Stimulated activated naive CD8-positive, alpha-beta T cell treated with anti-CD3 and anti-CD28 coated beads, Interleukin-15, Interleukin-2, amounts not matched to agents 100 ng/mL and 50 ng/mL, for 24 hours (primary cell): Measurements from ENCODE around the gene CACNA1E.

ENCODE experiments used
- H3K27ac Mint-ChIP-seq: one replicate; pipeline ENCODE4 v1.8.0; 2021; ENCODE audit warnings: mild to moderate bottlenecking, mixed read lengths
- H3K27me3 Mint-ChIP-seq: one replicate; pipeline ENCODE4 v1.8.0; 2021; ENCODE audit warnings: mixed read lengths
- H3K36me3 Mint-ChIP-seq: one replicate; pipeline ENCODE4 v1.8.0; 2021; ENCODE audit warnings: low read depth, mixed read lengths
- H3K4me1 Mint-ChIP-seq: one replicate; pipeline ENCODE4 v1.8.0; 2021; ENCODE audit warnings: low read depth, mixed read lengths
- H3K4me3 Mint-ChIP-seq: one replicate; pipeline ENCODE4 v1.8.0; 2021; ENCODE audit warnings: mild to moderate bottlenecking, mixed read lengths
- H3K9me3 Mint-ChIP-seq: one replicate; pipeline ENCODE4 v1.8.0; 2021; ENCODE audit warnings: mixed read lengths

The CACNA1E gene

GRCh38 chr1:181604482-181605249 lies 121.3 kb downstream of the CACNA1E start:
- Mint-ChIP-seq H3K9me3 (no peaks in the 10 kb centered on the region), H3K4me1 (no peaks in the 10 kb centered on the region), H3K36me3 (no peaks in the 10 kb centered on the region), H3K4me3 (no peak overlapping the region), H3K27ac (no peak overlapping the region), H3K27me3 (peaks cover 20% of the 10 kb centered on the region)

DNA sequence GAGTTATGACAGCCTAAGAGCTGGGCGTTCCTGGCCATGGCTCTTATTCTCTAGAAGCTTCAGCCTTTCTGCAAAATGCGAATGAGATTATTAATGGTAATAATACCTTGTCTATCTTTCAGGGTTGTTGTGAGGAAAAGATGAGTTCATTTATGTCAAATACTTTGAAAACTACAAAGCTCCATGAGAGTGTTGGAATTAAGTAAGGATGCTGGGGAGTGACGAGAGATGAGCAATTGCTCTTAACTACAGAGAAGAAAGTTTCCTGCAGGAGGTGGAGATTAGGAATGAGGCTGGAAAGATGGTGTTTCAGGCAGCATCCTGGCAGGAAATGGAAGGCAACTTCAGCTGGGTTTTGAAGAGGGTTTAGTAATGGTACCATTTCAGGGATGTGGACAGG lies 124.2 kb downstream of the CACNA1E start:
- Mint-ChIP-seq H3K9me3 (no peaks in the 10 kb centered on the region), H3K4me3 (no peak overlapping the region), H3K27me3 (peaks cover 8% of the 10 kb centered on the region), H3K36me3 (no peaks in the 10 kb centered on the region), H3K4me1 (no peaks in the 10 kb centered on the region), H3K27ac (no peak overlapping the region)

GRCh38 chr1:181608386-181608785 lies 125.1 kb downstream of the CACNA1E start:
- H3K36me3 Mint-ChIP-seq = no peaks in the 10 kb centered on the region
- no peaks in the 10 kb centered on the region for H3K9me3 Mint-ChIP-seq
- no peak overlapping the region for H3K27ac Mint-ChIP-seq
- H3K27me3 Mint-ChIP-seq = peaks cover 12% of the 10 kb centered on the region
- no peaks in the 10 kb centered on the region for H3K4me1 Mint-ChIP-seq
- no peak overlapping the region for H3K4me3 Mint-ChIP-seq

DNA sequence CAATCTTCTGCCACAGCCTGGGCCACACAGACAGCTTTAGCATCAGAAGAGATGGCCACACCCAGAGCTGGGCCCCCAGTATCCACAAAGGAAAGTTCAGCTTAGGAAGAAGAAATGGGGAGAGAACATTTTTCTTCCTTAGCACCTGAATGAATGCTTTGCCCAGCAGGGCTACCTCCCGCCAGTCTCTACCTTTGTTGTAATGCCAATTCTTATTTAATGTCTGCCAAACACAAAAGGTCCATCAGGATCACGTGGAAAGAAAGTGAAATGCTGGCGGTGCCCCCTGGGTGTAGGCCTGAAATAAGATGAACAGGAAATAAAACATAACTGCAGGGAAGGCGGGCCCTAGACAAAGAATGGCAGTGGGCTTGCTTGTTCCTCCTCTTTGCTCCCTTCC lies 125.6 kb downstream of the CACNA1E start:
- Mint-ChIP-seq H3K9me3 (no peaks in the 10 kb centered on the region), H3K36me3 (no peaks in the 10 kb centered on the region), H3K27me3 (peaks cover 12% of the 10 kb centered on the region), H3K27ac (no peak overlapping the region), H3K4me3 (no peak overlapping the region), H3K4me1 (no peaks in the 10 kb centered on the region)

DNA sequence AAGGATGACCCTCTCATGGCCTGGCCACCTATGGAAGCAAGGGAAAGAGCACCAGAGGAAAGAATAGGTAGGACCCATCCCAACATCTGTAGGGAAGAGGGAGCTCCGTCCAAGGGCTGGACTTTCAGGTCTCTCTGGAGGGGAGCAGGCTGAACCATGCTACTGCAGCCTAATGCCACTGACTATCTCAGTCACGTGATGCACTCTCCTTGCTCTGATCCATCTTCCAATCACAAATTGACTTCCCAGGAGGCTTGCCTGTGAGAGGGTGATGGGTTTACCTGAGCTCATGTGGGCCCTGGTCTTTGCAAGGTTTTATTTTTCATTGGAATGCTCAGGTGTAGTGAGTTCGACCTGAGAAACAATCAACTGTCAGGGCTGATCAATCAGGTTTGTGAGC lies 128.8 kb downstream of the CACNA1E start:
- peaks cover 4% of the 10 kb centered on the region for H3K27me3 Mint-ChIP-seq
- H3K9me3 Mint-ChIP-seq = peaks cover 4% of the 10 kb centered on the region
- no peaks in the 10 kb centered on the region for H3K36me3 Mint-ChIP-seq
- H3K27ac Mint-ChIP-seq = no peak overlapping the region
- no peak overlapping the region for H3K4me3 Mint-ChIP-seq
- H3K4me1 Mint-ChIP-seq = no peaks in the 10 kb centered on the region

GRCh38 chr1:181618559-181618958 lies 135.2 kb downstream of the CACNA1E start:
- no peak overlapping the region for H3K4me3 Mint-ChIP-seq

DNA sequence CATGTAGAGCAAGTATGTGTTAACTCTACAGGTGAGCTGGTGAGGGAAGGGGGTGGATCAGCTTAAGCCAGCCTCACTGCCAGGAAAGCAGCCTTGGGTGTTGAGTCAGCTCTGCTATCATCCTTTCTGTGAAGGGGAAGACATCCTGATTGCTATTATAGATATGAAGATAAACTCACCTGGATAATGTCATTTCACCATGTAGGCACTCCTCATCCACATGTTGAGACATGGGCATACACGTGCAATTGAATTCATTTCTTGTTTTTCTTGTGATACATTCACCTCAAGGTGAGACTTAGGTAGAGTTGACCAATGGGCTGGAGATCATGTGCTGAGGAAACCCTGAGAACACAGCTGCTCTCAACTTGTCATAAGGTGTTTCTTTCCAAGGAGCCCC lies 136.9 kb downstream of the CACNA1E start:
- H3K27me3 Mint-ChIP-seq = peaks cover 3% of the 10 kb centered on the region
- H3K4me1 Mint-ChIP-seq = no peaks in the 10 kb centered on the region
- no peak overlapping the region for H3K4me3 Mint-ChIP-seq
- no peak overlapping the region for H3K27ac Mint-ChIP-seq
- H3K36me3 Mint-ChIP-seq = no peaks in the 10 kb centered on the region
- H3K9me3 Mint-ChIP-seq = no peaks in the 10 kb centered on the region

More at GRCh38 chr1:181618559-181618958, 135.2 kb downstream of the CACNA1E start:
- peaks cover 3% of the 10 kb centered on the region for H3K27me3 Mint-ChIP-seq
- H3K4me1 Mint-ChIP-seq = no peaks in the 10 kb centered on the region
- H3K9me3 Mint-ChIP-seq = peaks cover 4% of the 10 kb centered on the region
- H3K27ac Mint-ChIP-seq = no peak overlapping the region
- no peaks in the 10 kb centered on the region for H3K36me3 Mint-ChIP-seq

DNA sequence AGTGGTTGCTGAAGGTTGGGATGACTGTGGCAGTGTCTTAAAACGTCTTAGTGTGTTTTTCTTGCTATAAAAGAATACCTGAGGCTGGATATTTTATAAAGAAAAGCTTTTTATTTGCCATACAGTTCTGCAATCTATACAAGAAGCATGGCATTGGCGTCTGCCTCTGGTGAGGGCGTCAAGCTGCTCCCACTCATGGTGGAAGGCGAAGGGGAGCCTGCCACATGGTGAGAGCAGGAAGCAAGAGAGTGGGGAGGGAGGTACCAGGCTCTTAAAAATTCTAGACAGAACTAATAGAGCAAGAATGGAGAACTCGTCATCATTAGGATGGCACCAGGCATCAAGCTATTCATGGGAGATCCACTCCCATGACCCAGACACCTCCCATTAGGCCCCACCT lies 140.5 kb downstream of the CACNA1E start:
- H3K4me3 Mint-ChIP-seq = no peak overlapping the region
- H3K27me3 Mint-ChIP-seq = no peaks in the 10 kb centered on the region
- no peaks in the 10 kb centered on the region for H3K9me3 Mint-ChIP-seq
- H3K36me3 Mint-ChIP-seq = no peaks in the 10 kb centered on the region
- no peaks in the 10 kb centered on the region for H3K4me1 Mint-ChIP-seq
- no peak overlapping the region for H3K27ac Mint-ChIP-seq

DNA sequence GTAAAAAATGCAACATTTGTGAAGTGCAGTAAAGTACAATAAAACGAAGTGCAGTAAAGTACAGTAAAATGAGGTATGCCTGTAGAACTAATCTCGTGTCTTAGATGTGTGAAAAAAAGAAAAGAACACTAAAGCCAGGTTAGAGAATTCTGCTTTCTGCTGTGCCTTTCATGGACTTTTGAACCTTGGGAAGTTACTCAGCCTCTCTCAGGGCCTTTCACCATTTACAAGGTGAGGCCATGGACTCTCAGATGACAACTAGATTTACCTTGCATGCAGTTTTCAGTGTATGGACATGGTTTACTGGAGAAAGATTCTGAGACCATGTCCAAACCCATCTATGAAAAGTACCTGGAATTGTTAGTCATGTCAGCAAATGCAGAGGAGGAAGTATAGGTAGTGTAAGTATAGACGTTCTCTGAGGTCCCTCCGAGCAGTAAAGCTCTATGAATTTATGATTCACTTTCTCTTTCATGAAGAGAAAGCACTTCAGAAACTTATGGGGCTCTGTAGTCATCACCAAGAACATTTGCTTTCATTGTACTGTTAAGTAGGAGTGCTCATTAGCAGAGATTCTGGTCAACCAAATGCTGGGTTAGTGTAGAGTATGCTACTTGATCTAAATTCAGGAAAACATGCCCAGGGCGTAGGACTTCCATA lies 143.1 kb downstream of the CACNA1E start:
- H3K36me3 Mint-ChIP-seq = no peaks in the 10 kb centered on the region
- no peak overlapping the region for H3K27ac Mint-ChIP-seq
- peaks cover 1% of the 10 kb centered on the region for H3K27me3 Mint-ChIP-seq
- no peaks in the 10 kb centered on the region for H3K4me1 Mint-ChIP-seq
- H3K4me3 Mint-ChIP-seq = no peak overlapping the region
- H3K9me3 Mint-ChIP-seq = no peaks in the 10 kb centered on the region

DNA sequence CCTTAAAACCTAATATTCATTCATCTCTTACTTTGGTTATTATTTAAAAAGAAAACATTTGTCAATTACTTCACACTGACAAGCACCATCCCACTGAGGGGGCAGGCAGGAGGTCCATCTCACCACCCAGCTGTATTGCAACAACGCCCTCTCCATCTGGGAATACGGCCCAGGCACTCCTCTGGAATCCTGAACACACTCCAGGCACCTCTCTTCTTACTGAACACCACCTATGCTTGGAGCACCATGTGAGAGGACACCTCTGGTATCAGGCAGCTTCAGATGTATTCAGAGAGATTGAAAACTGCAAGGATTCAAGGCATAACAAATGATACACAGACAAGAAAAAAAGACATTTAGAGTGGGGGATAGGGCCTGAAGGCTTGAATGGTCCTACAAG lies 147.1 kb downstream of the CACNA1E start:
- Mint-ChIP-seq H3K27me3 (peaks cover 13% of the 10 kb centered on the region), H3K9me3 (no peaks in the 10 kb centered on the region), H3K36me3 (no peaks in the 10 kb centered on the region), H3K4me3 (no peak overlapping the region), H3K4me1 (no peaks in the 10 kb centered on the region), H3K27ac (no peak overlapping the region)

DNA sequence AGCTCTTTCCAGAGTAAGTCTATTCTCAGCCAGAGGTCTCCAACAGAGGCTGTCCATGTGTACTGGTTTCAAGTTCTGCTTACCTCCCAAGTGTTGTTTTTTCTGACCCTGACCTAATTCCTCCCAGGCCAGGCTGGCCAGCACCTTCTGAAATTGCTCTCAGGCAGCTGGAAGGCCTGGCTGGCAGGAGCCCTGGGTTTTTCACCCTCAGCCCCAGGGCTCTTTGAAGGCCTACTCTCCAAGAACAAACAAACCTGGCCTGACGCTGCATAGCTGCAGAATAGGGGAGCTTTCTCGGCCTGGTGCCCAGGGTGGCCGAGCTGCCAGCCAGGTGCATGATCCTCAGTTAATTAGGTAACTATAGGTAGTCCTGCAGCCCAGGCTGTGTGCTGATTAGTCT lies 147.5 kb downstream of the CACNA1E start:
- no peaks in the 10 kb centered on the region for H3K36me3 Mint-ChIP-seq
- H3K27me3 Mint-ChIP-seq = peaks cover 13% of the 10 kb centered on the region
- no peaks in the 10 kb centered on the region for H3K4me1 Mint-ChIP-seq
- no peak overlapping the region for H3K4me3 Mint-ChIP-seq
- H3K9me3 Mint-ChIP-seq = no peaks in the 10 kb centered on the region
- H3K27ac Mint-ChIP-seq = no peak overlapping the region

DNA sequence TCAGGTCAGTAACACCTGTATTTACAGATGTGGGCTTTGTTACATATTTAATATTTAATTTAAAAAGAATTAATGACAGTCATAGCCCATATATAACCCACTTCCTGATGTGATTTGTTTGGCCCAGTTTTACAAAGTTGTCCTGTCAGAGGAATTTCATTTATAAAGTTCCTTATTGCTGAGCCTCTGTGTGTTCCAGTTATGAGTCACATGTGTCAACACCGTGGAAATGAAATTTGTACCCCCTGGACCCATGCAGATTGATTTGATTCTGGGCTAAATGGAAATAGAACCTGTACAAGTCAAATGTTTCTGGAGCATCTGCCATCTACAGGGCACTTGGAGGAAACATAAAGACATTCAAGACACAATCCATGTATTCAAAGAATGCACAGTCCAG lies 149.2 kb downstream of the CACNA1E start:
- Mint-ChIP-seq H3K36me3 (no peaks in the 10 kb centered on the region), H3K9me3 (no peaks in the 10 kb centered on the region), H3K4me3 (no peak overlapping the region), H3K27ac (no peak overlapping the region), H3K27me3 (peaks cover 16% of the 10 kb centered on the region), H3K4me1 (no peaks in the 10 kb centered on the region)

- no peaks in the 10 kb centered on the region for H3K9me3 Mint-ChIP-seq
- H3K27me3 Mint-ChIP-seq = peaks cover 18% of the 10 kb centered on the region
- no peaks in the 10 kb centered on the region for H3K4me1 Mint-ChIP-seq
- H3K4me3 Mint-ChIP-seq = no peak overlapping the region
- no peak overlapping the region for H3K27ac Mint-ChIP-seq
- no peaks in the 10 kb centered on the region for H3K36me3 Mint-ChIP-seq
Measured at GRCh38 chr1:181632960-181633359, 149.6 kb downstream of the CACNA1E start.

- H3K36me3 Mint-ChIP-seq = no peaks in the 10 kb centered on the region
- peaks cover 25% of the 10 kb centered on the region for H3K27me3 Mint-ChIP-seq
- H3K4me3 Mint-ChIP-seq = no peak overlapping the region
- no peak overlapping the region for H3K27ac Mint-ChIP-seq
- H3K9me3 Mint-ChIP-seq = no peaks in the 10 kb centered on the region
- no peaks in the 10 kb centered on the region for H3K4me1 Mint-ChIP-seq
Measured at GRCh38 chr1:181635110-181635509, 151.8 kb downstream of the CACNA1E start.

GRCh38 chr1:181637998-181638397 lies 154.7 kb downstream of the CACNA1E start:
- H3K27ac Mint-ChIP-seq = no peak overlapping the region

DNA sequence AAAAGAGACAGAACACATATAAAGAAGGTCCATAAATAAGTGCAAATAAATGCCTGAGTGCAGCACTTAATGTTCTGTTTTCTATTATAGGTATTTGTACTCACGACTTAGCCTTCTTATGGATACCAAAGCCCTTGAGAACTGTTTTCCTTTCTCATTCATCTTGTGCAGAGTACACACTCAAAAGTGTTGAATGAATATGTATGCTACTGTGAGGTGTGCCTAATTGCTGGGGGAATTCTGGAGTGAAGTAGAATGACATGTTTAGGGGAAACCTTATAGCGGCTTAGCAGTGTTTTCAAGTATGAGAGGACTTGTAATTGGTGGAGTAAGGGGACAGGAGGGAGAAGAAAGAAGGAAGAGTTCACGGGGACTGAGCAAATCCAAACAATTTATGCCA lies 157.6 kb downstream of the CACNA1E start:
- Mint-ChIP-seq H3K4me1 (no peaks in the 10 kb centered on the region), H3K27me3 (peaks cover 15% of the 10 kb centered on the region)

More at GRCh38 chr1:181637998-181638397, 154.7 kb downstream of the CACNA1E start:
- Mint-ChIP-seq H3K9me3 (no peaks in the 10 kb centered on the region), H3K27me3 (peaks cover 20% of the 10 kb centered on the region), H3K36me3 (no peaks in the 10 kb centered on the region), H3K4me3 (no peak overlapping the region), H3K4me1 (no peaks in the 10 kb centered on the region)

More for the DNA sequence above, 157.6 kb downstream of the CACNA1E start:
- no peaks in the 10 kb centered on the region for H3K9me3 Mint-ChIP-seq
- H3K27ac Mint-ChIP-seq = no peak overlapping the region
- no peak overlapping the region for H3K4me3 Mint-ChIP-seq
- no peaks in the 10 kb centered on the region for H3K36me3 Mint-ChIP-seq
